ENCODE measurements around the gene ZNF639.

The ZNF639 gene

DNA sequence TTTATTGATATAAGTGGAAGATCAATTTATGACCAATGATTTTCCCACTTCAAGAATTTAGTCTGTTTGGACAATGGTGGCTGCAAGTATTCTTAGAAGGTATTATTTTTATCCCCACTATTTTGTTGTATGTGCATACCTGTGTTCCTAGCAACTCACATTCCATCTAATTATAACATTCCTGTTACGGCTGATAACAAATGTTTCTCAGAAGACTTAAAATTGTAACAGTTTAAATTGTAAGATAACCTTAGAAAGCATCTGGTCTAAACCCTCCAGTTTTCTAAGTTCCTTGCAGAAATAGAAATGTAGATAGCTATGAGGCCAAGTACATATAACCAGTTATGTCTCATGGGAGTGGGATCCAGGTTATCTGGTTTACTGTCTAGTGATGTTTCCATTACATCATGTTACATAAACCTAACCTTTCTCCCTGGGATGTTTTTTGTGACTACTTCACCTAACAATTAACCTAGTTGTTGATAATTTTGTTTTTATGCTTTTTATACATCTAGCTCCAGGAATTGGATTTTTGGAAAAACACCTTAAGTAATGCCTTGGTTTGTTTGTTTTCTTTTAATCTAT lies 13.6 kb downstream of the ZNF639 start:
- peaks cover 7% of the 10 kb centered on the region for H3K4me1 Mint-ChIP-seq (ENCODE audit: low read depth)
- H3K4me3 Mint-ChIP-seq, result no peak overlapping the region
- H3K27ac Mint-ChIP-seq, result peak overlapping the region; percentile 10
- no peaks in the 10 kb centered on the region for H3K9me3 Mint-ChIP-seq (ENCODE audit: low read depth)
- peaks cover 2% of the 10 kb centered on the region for H3K36me3 Mint-ChIP-seq
- H3K27me3 Mint-ChIP-seq, result no peaks in the 10 kb centered on the region

DNA sequence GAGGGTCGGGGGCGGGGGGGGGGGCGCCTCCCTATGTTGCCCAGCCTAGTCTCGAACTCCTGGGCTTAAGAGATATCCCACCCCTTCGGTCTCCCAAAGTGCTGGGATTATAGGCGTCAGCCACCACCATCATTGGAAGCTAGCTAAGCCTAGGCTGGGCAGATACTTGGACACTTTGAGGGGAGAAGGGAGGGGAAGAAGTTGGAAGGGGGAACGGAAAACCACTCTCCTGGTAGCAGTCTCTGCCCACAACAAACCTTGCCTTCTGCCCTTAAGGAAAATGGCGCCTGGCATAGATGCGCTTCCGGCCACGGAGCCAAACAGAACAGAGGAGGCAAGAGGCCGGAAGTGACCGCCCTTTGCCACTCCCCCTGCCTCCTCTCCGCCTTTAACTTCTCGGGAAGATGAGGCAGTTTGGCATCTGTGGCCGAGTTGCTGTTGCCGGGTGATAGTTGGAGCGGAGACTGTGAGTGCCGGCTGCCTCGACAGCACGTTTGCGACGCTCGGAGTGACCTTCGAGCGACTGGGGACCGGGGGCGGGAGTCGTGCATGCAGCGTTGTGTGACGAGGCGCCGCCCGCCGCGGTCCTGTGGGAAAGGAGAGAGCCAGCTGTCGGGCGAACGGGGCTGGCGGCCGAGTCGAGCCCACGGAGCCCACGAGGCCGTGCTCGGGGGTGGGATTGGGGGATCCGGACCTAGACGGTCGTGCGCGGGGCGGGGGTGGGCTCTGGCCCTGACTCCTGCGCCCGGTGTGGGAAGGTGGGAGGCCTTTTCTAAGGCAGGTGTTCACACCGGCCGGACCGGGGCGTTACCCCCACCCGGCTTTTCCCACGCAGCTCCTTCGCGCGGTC lies 24.7 kb downstream of the ZNF639 start, which contains the start of gene MFN1:
Gene MFN1, plus strand, starts transcription at position 365 of the 850 bp plus-strand sequence. CDS start 1,143 bp downstream, outside the sequence.
- Mint-ChIP-seq H3K4me1 (ENCODE audit: low read depth) (peaks cover 31% of the 10 kb centered on the region), H3K27ac (peak within 1 kb of the TSS; percentile 94), H3K4me3 (peak within 1 kb of the TSS; percentile 96), H3K9me3 (ENCODE audit: low read depth) (no peaks in the 10 kb centered on the region), H3K36me3 (peaks cover 4% of the 10 kb centered on the region), H3K27me3 (no peaks in the 10 kb centered on the region)

DNA sequence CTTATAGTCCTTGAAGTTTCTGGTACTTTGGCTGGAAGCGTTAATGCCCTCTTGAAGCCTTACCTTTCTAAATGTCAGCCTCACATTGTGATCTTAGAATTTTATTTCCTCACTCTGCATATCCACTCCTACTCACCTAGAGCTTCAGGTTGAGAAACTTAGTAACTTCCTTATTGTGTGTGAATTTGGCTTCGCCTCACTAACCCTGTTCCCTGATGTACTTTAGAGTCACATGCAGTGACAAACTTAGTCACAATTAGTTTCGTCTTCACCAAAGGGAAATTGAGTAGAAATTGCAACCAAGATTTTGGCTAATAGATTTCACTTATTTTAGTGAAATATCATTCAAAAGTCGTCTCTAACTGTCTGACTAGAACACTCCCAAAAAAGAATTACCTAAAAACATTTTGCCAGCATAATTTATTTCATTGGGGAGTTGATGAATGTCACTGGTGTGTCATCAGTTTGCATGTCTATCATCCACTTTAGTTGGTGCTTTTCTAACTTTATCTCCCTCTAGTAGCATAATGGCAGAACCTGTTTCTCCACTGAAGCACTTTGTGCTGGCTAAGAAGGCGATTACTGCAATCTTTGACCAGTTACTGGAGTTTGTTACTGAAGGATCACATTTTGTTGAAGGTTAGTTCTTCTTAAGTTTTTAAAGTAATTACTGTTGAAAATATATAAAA lies 25.6 kb downstream of the ZNF639 start:
- peaks cover 6% of the 10 kb centered on the region for H3K36me3 Mint-ChIP-seq
- H3K27ac Mint-ChIP-seq, result peak overlapping the region; percentile 91
- H3K4me3 Mint-ChIP-seq, result peak overlapping the region; percentile 96

DNA sequence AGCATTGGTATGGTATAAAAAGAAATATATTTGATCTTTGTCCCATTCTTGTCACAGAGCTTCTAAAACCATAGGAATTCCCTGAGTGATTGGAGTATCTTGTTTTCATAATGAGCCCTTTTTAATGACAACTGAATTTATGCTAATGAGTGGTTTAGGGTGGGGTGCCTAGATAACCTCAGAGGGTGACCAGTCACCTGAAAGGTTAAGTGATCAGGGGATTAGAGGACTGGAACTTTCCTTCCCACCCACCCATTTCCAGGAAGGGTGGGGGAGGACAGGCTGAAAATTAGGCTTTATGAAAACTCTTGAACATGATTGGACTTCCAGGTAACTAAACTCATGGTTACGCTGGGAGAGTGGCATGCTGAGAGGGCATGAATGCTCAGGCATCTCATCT lies 33.2 kb downstream of the ZNF639 start:
- Mint-ChIP-seq H3K4me3 (no peak overlapping the region), H3K4me1 (ENCODE audit: low read depth) (peaks cover 24% of the 10 kb centered on the region), H3K27ac (no peak overlapping the region), H3K36me3 (peaks cover 31% of the 10 kb centered on the region), H3K9me3 (ENCODE audit: low read depth) (no peaks in the 10 kb centered on the region), H3K27me3 (no peaks in the 10 kb centered on the region)

More for the DNA sequence above, 25.6 kb downstream of the ZNF639 start:
- no peaks in the 10 kb centered on the region for H3K27me3 Mint-ChIP-seq
- no peaks in the 10 kb centered on the region for H3K9me3 Mint-ChIP-seq (ENCODE audit: low read depth)
- H3K4me1 Mint-ChIP-seq (ENCODE audit: low read depth), result peaks cover 31% of the 10 kb centered on the region

DNA sequence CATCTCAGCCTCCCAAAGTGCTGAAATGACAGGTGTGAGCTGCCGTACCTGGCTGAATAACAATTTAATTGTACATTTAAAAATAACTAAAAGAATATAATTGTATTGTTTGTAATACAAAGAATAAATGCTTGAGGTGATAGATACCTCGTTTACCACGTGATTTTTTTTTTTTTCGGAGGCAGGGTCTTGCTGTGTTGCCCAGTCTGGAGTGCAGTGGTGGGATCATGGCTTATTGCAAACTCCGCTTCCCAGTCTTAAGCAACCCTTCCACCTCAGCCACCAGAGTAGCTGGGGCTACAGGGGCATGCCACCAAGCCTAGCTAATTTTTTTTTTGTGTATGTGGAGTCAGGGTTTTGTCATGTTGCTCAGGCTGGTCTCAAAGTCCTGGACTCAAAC lies 40.5 kb downstream of the ZNF639 start:
- H3K27ac Mint-ChIP-seq, result no peak overlapping the region
- H3K36me3 Mint-ChIP-seq, result peaks cover 18% of the 10 kb centered on the region
- H3K9me3 Mint-ChIP-seq (ENCODE audit: low read depth), result no peaks in the 10 kb centered on the region
- no peaks in the 10 kb centered on the region for H3K4me1 Mint-ChIP-seq (ENCODE audit: low read depth)
- H3K4me3 Mint-ChIP-seq, result no peak overlapping the region
- H3K27me3 Mint-ChIP-seq, result no peaks in the 10 kb centered on the region

DNA sequence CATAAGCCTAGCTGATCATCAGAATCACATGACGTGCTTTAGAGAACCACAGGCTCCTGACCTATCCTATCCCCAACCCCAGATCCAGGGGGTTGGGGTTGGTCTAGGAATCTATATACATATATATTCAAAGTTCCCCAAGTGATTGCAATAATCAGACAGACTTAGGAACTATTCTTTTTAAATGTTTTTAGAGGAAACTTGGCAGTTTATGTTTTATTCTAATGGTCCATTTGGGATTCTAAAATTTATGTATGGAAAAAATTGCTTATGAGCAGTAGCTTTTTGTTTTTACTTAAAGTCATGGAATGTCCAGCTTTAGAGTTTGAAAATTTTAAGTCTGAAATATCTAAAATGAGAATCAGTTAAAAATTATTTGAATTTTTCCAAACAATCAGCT lies 46.8 kb downstream of the ZNF639 start:
- Mint-ChIP-seq H3K27ac (no peak overlapping the region), H3K4me3 (no peak overlapping the region), H3K36me3 (peaks cover 10% of the 10 kb centered on the region), H3K27me3 (no peaks in the 10 kb centered on the region), H3K9me3 (ENCODE audit: low read depth) (no peaks in the 10 kb centered on the region), H3K4me1 (ENCODE audit: low read depth) (no peaks in the 10 kb centered on the region)

DNA sequence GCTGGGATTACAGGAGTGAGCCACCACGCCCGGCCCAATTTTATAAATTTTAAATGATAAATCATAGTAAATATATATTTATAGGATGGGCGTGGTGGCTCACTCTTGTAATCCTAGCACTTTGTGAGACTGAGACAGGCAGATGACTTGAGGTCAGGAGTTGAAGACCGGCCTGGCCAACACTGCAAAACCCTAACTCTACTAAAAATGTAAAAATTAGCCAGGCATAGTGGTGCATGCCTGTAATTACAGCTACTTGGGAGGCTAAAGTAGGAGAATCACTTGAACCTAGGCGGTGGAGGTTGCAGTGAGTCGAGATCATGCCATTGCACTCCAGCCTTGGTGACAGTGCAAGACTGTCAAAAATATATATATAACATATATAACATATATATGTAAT lies 51.1 kb downstream of the ZNF639 start:
- H3K36me3 Mint-ChIP-seq, result peaks cover 8% of the 10 kb centered on the region
- no peak overlapping the region for H3K27ac Mint-ChIP-seq
- no peaks in the 10 kb centered on the region for H3K9me3 Mint-ChIP-seq (ENCODE audit: low read depth)
- no peak overlapping the region for H3K4me3 Mint-ChIP-seq
- H3K27me3 Mint-ChIP-seq, result no peaks in the 10 kb centered on the region
- H3K4me1 Mint-ChIP-seq (ENCODE audit: low read depth), result no peaks in the 10 kb centered on the region

DNA sequence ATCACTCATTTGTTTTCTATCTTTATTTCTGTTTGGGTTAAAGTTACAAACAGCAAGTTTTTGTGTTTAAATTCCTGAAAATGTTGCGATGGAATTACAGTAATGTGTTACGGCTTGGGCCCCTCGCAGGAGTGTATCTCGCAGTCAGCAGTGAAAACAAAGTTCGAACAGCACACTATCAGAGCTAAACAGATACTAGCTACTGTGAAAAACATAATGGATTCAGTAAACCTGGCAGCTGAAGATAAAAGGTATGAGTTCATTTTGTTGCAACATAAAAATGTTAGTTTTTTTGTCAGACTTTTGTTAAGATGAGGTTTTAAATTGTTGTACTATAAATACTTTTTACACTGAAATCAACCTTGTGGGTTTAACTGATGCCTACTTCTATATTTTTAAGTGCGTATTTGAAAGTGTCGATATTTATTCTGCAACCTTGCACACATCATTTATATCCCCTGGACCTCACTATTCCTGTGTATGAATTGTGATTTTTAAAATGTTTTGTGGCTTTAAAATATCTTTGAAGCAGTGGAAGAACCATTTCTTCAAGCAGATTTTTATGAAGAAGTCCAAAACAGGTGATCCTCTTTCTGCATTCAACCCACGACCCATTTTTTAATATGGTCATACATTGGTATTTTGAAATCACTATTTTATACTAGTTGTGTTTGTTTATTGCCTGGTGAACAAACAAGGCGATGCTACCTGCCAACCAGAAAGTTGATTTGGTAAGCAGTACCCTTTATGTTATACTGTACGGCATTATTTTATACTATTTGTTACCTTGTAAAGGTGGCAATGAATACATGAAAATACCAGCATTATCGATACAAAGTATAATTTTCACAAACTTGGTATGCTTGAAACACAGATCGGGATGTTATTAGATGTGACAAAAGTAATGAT lies 52.5 kb downstream of the ZNF639 start:
- Mint-ChIP-seq H3K4me1 (ENCODE audit: low read depth) (no peaks in the 10 kb centered on the region), H3K4me3 (no peak overlapping the region), H3K36me3 (peaks cover 15% of the 10 kb centered on the region), H3K27ac (no peak overlapping the region), H3K9me3 (ENCODE audit: low read depth) (no peaks in the 10 kb centered on the region), H3K27me3 (no peaks in the 10 kb centered on the region)

DNA sequence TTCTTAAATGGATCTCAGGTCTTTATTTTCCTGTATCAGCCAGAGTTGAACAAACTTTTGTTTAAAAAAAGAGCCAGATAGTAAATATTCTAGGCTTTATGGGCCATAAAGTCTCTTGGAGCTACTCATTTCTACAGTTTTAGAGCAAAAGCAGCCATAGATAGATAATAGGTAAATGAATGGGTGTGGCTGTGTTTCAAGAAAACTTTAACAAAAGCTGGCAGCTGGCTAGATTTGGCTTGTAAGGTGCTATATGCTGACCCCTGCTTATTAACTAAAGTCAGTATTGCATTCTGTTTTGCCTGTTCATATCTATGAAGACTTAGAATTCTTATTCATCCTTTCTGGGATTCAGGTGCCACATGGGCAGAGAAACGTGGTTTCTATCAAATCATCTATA lies 53.6 kb downstream of the ZNF639 start:
- Mint-ChIP-seq H3K27me3 (no peaks in the 10 kb centered on the region), H3K9me3 (ENCODE audit: low read depth) (no peaks in the 10 kb centered on the region), H3K4me1 (ENCODE audit: low read depth) (no peaks in the 10 kb centered on the region), H3K27ac (no peak overlapping the region), H3K4me3 (no peak overlapping the region), H3K36me3 (peaks cover 14% of the 10 kb centered on the region)

Data from activated naive CD8-positive, alpha-beta T cell (primary cell).